IgD-negative memory B cell (primary cell): Measurements from ENCODE around the gene USP7. TPM values are rescaled to one million over a fixed set of nuclear protein-coding genes. Genes with fewer than 3 reads are reported as not detected.

ENCODE experiments used
- H3K27ac Mint-ChIP-seq, 3 donors: one replicate each; pipeline ENCODE4 v1.8.0; 2020 to 2022; ENCODE audit warnings: mild to moderate bottlenecking in 3 of 3, mixed read lengths in 3 of 3, moderate library complexity in 1 of 3
- H3K27me3 Mint-ChIP-seq: one replicate; pipeline ENCODE4 v1.8.0; 2021; ENCODE audit warnings: mixed read lengths
- H3K36me3 Mint-ChIP-seq: one replicate; pipeline ENCODE4 v1.8.0; 2020; ENCODE audit warnings: mild to moderate bottlenecking, mixed read lengths
- H3K4me1 Mint-ChIP-seq, 3 donors: one replicate each; pipeline ENCODE4 v1.8.0; 2020 to 2022; ENCODE audit warnings: mixed read lengths in 3 of 3, mild to moderate bottlenecking in 1 of 3
- H3K4me3 Mint-ChIP-seq, 4 donors: one replicate each; pipeline ENCODE4 v1.8.0; 2020 to 2022; ENCODE audit warnings: mild to moderate bottlenecking in 4 of 4, mixed read lengths in 4 of 4, moderate library complexity in 3 of 4
- H3K9me3 Mint-ChIP-seq, 3 donors: one replicate each; pipeline ENCODE4 v1.8.0; 2020 to 2021; ENCODE audit warnings: mixed read lengths in 3 of 3, mild to moderate bottlenecking in 1 of 3
- polyA plus RNA-seq: library from polyadenylated mRNA; unstranded; fragments of 300-500 nt; fragmentation: Illumina TruSeq; gene quantifications from one replicate; pipeline ENCODE4 v1.2.3, GENCODE V29; 2021

USP7 gene
- 9.4 TPM for polyA plus RNA-seq

GRCh38 chr16:8963821-8964441 lies at the start of gene USP7:
Gene USP7, minus strand, starts transcription at chr16:8963906. Its CDS starts 621 bp downstream, at chr16:8963285.
- H3K9me3 Mint-ChIP-seq: peaks cover 0 to 3% (median 0%) of the 10 kb centered on the region in 3 donors
- H3K4me3 Mint-ChIP-seq: peak within 1 kb of the TSS; percentile 82 to 95 (median 94)
- peaks cover 32 to 34% (median 33%) of the 10 kb centered on the region in 3 donors for H3K4me1 Mint-ChIP-seq
- H3K36me3 Mint-ChIP-seq: no peaks in the 10 kb centered on the region
- H3K27ac Mint-ChIP-seq: peak within 1 kb of the TSS; percentile 93 to 96 (median 95)
- H3K27me3 Mint-ChIP-seq: no peaks in the 10 kb centered on the region

DNA sequence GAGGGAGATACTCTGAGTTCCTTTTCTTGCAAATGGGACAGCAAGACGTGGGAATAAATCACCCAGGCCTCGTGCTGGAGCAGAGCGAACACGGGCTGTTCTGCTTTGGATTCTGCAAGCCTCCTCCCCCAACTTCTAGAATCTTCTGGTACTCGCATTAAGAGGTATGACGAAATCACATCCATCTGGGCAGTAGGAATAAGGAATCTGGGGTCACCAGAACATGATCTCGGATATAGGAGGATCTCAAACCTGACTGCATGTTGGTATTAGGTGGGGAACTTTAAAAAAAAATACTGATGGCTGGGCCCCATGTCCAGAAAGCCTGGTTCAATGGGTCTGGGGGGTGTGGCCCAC lies 49.8 kb upstream of the USP7 start:
- Mint-ChIP-seq H3K36me3 (peaks cover 2% of the 10 kb centered on the region), H3K4me1 (peaks cover 3 to 5% (median 4%) of the 10 kb centered on the region in 3 donors), H3K9me3 (peaks cover 2 to 14% (median 7%) of the 10 kb centered on the region in 3 donors), H3K27me3 (peaks cover 14% of the 10 kb centered on the region), H3K4me3 (no peak overlapping the region), H3K27ac (no peak overlapping the region)

DNA sequence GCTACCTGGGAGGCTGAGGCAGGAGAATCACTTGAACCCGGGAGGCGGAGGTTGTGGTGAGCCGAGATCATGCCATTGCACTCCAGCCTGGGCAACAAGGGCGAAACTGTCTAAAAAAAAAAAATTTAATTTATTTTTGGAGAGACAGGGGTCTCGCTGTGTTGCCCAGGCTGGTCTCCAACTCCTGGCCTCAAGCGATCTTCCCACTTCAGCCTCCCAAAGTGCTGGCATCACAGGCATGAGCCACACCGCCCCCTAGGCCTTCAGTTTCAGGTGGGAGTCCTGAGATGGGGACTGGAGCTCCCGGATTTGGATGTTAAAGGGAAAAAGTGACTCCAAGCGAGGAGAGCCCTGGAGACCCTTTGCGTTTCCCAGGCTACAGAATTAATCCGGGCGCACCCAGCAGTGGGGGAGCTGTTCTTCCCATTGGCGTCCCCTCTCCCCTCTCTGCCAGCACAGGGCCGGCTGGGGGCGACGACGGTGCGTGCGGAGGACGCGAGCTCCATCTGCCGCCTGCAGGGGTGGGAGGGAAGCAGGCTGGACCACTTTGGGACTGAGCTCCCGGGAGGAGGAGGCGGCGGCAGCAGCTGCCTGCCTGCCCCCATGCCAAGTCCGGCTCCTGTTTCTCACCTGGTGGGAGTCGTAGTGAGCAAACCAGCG lies 49.3 kb upstream of the USP7 start:
- Mint-ChIP-seq H3K27me3 (peaks cover 17% of the 10 kb centered on the region), H3K9me3 (peaks cover 2 to 14% (median 7%) of the 10 kb centered on the region in 3 donors)

GRCh38 chr16:9012330-9012729 lies 48.6 kb upstream of the USP7 start:
- peaks cover 3 to 6% (median 6%) of the 10 kb centered on the region in 3 donors for H3K4me1 Mint-ChIP-seq
- peaks cover 2 to 14% (median 7%) of the 10 kb centered on the region in 3 donors for H3K9me3 Mint-ChIP-seq
- H3K4me3 Mint-ChIP-seq: no peak overlapping the region
- no peak overlapping the region for H3K27ac Mint-ChIP-seq
- H3K27me3 Mint-ChIP-seq: peaks cover 17% of the 10 kb centered on the region
- peaks cover 4% of the 10 kb centered on the region for H3K36me3 Mint-ChIP-seq

More for the DNA sequence above, 49.3 kb upstream of the USP7 start:
- Mint-ChIP-seq H3K36me3 (peaks cover 4% of the 10 kb centered on the region), H3K27ac (no peak overlapping the region), H3K4me1 (peaks cover 3 to 6% (median 6%) of the 10 kb centered on the region in 3 donors), H3K4me3 (no peak overlapping the region)

GRCh38 chr16:9008601-9009260 lies 45.0 kb upstream of the USP7 start:
- H3K4me1 Mint-ChIP-seq: peaks cover 5 to 6% (median 6%) of the 10 kb centered on the region in 3 donors
- peaks cover 14% of the 10 kb centered on the region for H3K27me3 Mint-ChIP-seq
- no peak overlapping the region for H3K27ac Mint-ChIP-seq
- peaks cover 6% of the 10 kb centered on the region for H3K36me3 Mint-ChIP-seq
- H3K4me3 Mint-ChIP-seq: peak overlapping the region in 2 of 4 donors; percentile 12 to 76
- H3K9me3 Mint-ChIP-seq: peaks cover 0 to 3% (median 0%) of the 10 kb centered on the region in 3 donors

- Mint-ChIP-seq H3K4me3 (no peak overlapping the region), H3K27ac (peak overlapping the region in 1 of 3 donors; percentile 77), H3K9me3 (no peaks in the 10 kb centered on the region), H3K36me3 (peaks cover 6% of the 10 kb centered on the region), H3K4me1 (peaks cover 5 to 6% (median 6%) of the 10 kb centered on the region in 3 donors), H3K27me3 (peaks cover 10% of the 10 kb centered on the region)
Measured at GRCh38 chr16:9007177-9007794, 43.6 kb upstream of the USP7 start.

DNA sequence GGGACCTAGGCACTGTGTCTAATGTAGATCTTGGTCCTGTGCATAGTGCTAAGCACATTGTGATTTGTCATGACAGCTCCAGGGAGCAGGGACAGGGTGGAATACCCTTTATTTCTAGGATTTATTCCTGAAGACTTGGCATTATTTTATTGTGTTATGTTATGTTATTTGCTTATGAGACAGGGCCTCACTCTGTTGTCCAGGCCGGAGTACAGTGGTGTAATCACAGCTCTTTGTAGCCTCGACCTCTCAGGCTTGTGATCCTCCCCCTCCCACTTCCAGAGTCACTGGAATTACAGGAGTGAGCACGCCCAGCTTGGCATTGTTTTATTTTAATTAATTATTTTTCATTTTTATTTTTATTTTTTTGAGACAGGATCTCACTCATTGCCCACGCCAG lies 40.5 kb upstream of the USP7 start:
- Mint-ChIP-seq H3K4me3 (no peak overlapping the region), H3K9me3 (no peaks in the 10 kb centered on the region), H3K36me3 (peaks cover 4% of the 10 kb centered on the region), H3K27me3 (peaks cover 10% of the 10 kb centered on the region), H3K27ac (no peak overlapping the region), H3K4me1 (peaks cover 5 to 6% (median 6%) of the 10 kb centered on the region in 3 donors)

- Mint-ChIP-seq H3K27me3 (peaks cover 8% of the 10 kb centered on the region), H3K4me3 (no peak overlapping the region), H3K27ac (no peak overlapping the region), H3K4me1 (peaks cover 3 to 4% (median 4%) of the 10 kb centered on the region in 3 donors), H3K9me3 (no peaks in the 10 kb centered on the region), H3K36me3 (peaks cover 4% of the 10 kb centered on the region)
Measured at GRCh38 chr16:9003763-9004162, 40.1 kb upstream of the USP7 start.

GRCh38 chr16:9003322-9003721 lies 39.6 kb upstream of the USP7 start:
- Mint-ChIP-seq H3K27me3 (peaks cover 5% of the 10 kb centered on the region), H3K27ac (no peak overlapping the region), H3K36me3 (peaks cover 2% of the 10 kb centered on the region), H3K4me1 (peaks cover 0 to 2% (median under 1%) of the 10 kb centered on the region in 3 donors), H3K4me3 (peak overlapping the region in 1 of 4 donors; percentile 17), H3K9me3 (no peaks in the 10 kb centered on the region)

- Mint-ChIP-seq H3K4me3 (no peak overlapping the region), H3K4me1 (peaks cover 0 to 2% (median 0%) of the 10 kb centered on the region in 3 donors), H3K36me3 (peaks cover 1% of the 10 kb centered on the region), H3K27ac (no peak overlapping the region), H3K9me3 (no peaks in the 10 kb centered on the region), H3K27me3 (no peaks in the 10 kb centered on the region)
Measured at GRCh38 chr16:9002042-9002441, 38.3 kb upstream of the USP7 start.

- Mint-ChIP-seq H3K4me3 (no peak overlapping the region), H3K36me3 (no peaks in the 10 kb centered on the region), H3K4me1 (peaks cover 0 to 2% (median 0%) of the 10 kb centered on the region in 3 donors), H3K27me3 (no peaks in the 10 kb centered on the region), H3K9me3 (no peaks in the 10 kb centered on the region), H3K27ac (no peak overlapping the region)
Measured at GRCh38 chr16:9000664-9001063, 37.0 kb upstream of the USP7 start.

DNA sequence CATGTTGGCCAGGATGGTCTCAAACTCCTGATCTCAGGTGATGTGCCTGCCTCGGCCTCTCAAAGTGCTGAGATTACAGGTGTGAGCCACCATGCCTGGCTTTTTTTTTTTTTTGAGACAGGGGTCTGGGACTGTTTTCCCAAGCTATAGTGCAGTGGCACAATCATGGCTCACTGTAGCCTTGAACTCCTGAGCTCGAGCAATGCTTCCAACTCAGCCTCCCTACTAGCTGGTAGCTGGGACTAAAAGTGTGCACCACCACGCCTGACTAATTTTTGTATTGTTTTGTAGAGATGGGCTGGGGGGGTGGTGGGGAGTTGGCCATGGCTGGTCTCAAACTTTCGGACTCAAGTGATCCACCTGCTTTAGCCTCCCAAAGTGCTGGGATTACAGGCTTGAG lies 36.1 kb upstream of the USP7 start:
- no peaks in the 10 kb centered on the region for H3K9me3 Mint-ChIP-seq
- no peaks in the 10 kb centered on the region for H3K36me3 Mint-ChIP-seq
- peaks cover 0 to 2% (median 0%) of the 10 kb centered on the region in 3 donors for H3K4me1 Mint-ChIP-seq
- H3K27ac Mint-ChIP-seq: no peak overlapping the region
- no peaks in the 10 kb centered on the region for H3K27me3 Mint-ChIP-seq
- no peak overlapping the region for H3K4me3 Mint-ChIP-seq

DNA sequence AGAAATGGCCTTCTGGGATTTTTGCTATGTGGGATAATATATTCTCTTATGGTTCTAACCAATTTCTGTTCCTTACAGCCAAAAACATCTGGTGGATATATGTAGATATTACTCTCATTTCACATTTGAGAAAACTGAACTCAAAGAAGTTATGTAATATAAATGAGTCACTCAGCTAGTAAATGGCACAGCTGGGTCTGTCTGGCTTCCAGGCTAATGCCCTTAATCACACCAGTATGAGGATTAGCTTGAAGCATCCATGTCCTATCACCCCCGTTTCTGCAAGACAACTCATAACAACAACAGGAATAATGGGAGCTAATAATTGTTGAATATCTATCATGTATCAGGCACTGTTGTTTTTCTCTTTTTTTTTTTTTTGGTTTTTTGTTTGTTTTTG lies 34.4 kb upstream of the USP7 start:
- Mint-ChIP-seq H3K4me1 (peaks cover 0 to 2% (median 0%) of the 10 kb centered on the region in 3 donors), H3K4me3 (no peak overlapping the region), H3K27ac (no peak overlapping the region), H3K9me3 (no peaks in the 10 kb centered on the region), H3K27me3 (no peaks in the 10 kb centered on the region), H3K36me3 (no peaks in the 10 kb centered on the region)

- Mint-ChIP-seq H3K36me3 (peaks cover under 1% of the 10 kb centered on the region), H3K4me3 (no peak overlapping the region), H3K9me3 (no peaks in the 10 kb centered on the region), H3K27me3 (no peaks in the 10 kb centered on the region), H3K4me1 (peaks cover 0 to 2% (median under 1%) of the 10 kb centered on the region in 3 donors), H3K27ac (no peak overlapping the region)
Measured at GRCh38 chr16:8996891-8997290, 33.2 kb upstream of the USP7 start.

GRCh38 chr16:8990445-8990844 lies 26.7 kb upstream of the USP7 start:
- Mint-ChIP-seq H3K4me1 (peaks cover 0 to 5% (median 2%) of the 10 kb centered on the region in 3 donors), H3K27me3 (no peaks in the 10 kb centered on the region), H3K27ac (no peak overlapping the region), H3K36me3 (peaks cover 2% of the 10 kb centered on the region), H3K4me3 (no peak overlapping the region), H3K9me3 (no peaks in the 10 kb centered on the region)
